PFSK-1 (cell line): Measurements from ENCODE around the gene C5.

Experiments used
- POLR2AphosphoS5 ChIP-seq: IDR thresholded peaks from 2 replicates; pipeline ENCODE4 v1.6.1; 2012; ENCODE audit warnings: low read depth, mild to moderate bottlenecking, control low read depth, low read length, moderate library complexity
- REST ChIP-seq, 2 experiments: IDR thresholded peaks; 2 replicates each; pipeline versions ENCODE4 v1.6.1 to v1.8.0; 2011 to 2012; ENCODE audit warnings: low read depth in 2 of 2, low read length in 2 of 2, control low read depth in 1 of 2, inconsistent platforms in 1 of 2, mild to moderate bottlenecking in 1 of 2, moderate library complexity in 1 of 2; ENCODE audit not compliant: insufficient read depth in 1 of 2
- SIN3A ChIP-seq: IDR thresholded peaks from 2 replicates; pipeline ENCODE4 v1.6.1; 2012; ENCODE audit warnings: mild to moderate bottlenecking, low read length, moderate library complexity, borderline replicate concordance; ENCODE audit not compliant: insufficient read depth
- TAF1 ChIP-seq: IDR thresholded peaks from 2 replicates; pipeline ENCODE4 v1.6.1; 2012; ENCODE audit warnings: low read length, control low read depth, borderline replicate concordance; ENCODE audit not compliant: insufficient read depth

DNA sequence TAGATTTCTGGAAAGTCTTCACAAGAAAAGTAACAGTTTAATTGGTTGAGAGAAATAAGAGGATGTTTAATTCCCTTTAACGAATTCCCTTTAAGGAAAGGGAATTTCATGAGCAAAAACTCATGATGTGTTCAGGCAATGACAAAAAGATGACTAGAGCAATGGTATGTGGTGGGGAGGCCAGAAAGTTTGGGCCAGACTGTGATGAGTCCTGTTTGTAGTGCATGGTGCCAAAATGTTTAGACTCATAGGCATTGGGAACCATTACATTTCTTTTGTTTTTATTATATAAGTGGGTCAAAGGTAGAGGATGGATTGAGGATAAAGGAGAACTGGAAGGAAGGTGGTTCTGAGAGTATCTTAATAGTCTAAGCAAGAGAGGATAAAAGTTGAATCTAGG, 35.6 kb upstream of the C5 start:
- TF ChIP-seq REST (IDR thresholded peaks at IDR 0.05; ENCODE audit: insufficient read depth in 1 of 2, low read depth in 2 of 2, low read length in 2 of 2) (no peak), POLR2AphosphoS5 (no peak), TAF1 (no peak), SIN3A (no peak)
